ENCODE measurements around the gene MME.

MME gene

DNA sequence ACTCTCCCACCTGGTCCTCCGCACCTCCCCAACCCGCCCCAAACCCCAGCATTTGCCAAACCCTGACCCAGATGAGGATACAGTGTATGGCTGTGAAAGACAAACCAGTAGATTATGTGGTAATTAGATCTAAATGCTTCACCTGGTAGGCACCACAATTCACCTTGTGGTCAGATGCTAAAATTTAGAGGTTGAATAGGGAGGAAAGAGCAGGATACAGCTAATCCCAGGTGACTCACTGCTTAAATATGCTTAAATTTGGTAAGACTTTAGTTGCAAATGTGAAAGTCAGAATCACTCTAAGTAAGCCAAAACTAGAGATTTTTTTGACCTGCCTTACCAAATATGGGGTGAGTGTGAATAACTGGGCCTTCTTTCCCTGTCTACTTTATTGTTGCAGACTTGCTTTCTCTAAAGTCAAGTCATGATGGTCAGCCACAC is 105.5 kb downstream of the MME start:
- H3K4me1 ChIP-seq (ENCODE audit: low read length), result peaks cover 12% of the 10 kb centered on the region
- no peak overlapping the region for H3K4me2 ChIP-seq (ENCODE audit: low read length)
- no peaks in the 10 kb centered on the region for H3K79me2 ChIP-seq (ENCODE audit: low read length)
- H3K27me3 ChIP-seq (ENCODE audit: low read depth, low read length), result no peaks in the 10 kb centered on the region
- no peak overlapping the region for H2AFZ ChIP-seq (ENCODE audit: low read depth, low read length)
- H4K20me1 ChIP-seq (ENCODE audit: insufficient read depth, low read length), result no peaks in the 10 kb centered on the region
- H3K36me3 ChIP-seq (replicated peaks; ENCODE audit: low read depth, low read length), result no peaks in the 10 kb centered on the region
- H3K27ac ChIP-seq (ENCODE audit: low read length), result no peak overlapping the region
- H3K9ac ChIP-seq (ENCODE audit: low read length), result no peak overlapping the region
- no peak overlapping the region for H3K4me3 ChIP-seq (ENCODE audit: low read length)
- H3K9me3 ChIP-seq (ENCODE audit: insufficient read depth, low read length), result no peaks in the 10 kb centered on the region
- TF ChIP-seq, protein P1, sequence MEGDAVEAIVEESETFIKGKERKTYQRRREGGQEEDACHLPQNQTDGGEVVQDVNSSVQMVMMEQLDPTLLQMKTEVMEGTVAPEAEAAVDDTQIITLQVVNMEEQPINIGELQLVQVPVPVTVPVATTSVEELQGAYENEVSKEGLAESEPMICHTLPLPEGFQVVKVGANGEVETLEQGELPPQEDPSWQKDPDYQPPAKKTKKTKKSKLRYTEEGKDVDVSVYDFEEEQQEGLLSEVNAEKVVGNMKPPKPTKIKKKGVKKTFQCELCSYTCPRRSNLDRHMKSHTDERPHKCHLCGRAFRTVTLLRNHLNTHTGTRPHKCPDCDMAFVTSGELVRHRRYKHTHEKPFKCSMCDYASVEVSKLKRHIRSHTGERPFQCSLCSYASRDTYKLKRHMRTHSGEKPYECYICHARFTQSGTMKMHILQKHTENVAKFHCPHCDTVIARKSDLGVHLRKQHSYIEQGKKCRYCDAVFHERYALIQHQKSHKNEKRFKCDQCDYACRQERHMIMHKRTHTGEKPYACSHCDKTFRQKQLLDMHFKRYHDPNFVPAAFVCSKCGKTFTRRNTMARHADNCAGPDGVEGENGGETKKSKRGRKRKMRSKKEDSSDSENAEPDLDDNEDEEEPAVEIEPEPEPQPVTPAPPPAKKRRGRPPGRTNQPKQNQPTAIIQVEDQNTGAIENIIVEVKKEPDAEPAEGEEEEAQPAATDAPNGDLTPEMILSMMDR (IDR thresholded peaks at IDR 0.05; ENCODE audit: low read depth, low read length), result no peak
- TF ChIP-seq EZH2phosphoT487 (IDR thresholded peaks at IDR 0.05; ENCODE audit: low read depth), result no peak

DNA sequence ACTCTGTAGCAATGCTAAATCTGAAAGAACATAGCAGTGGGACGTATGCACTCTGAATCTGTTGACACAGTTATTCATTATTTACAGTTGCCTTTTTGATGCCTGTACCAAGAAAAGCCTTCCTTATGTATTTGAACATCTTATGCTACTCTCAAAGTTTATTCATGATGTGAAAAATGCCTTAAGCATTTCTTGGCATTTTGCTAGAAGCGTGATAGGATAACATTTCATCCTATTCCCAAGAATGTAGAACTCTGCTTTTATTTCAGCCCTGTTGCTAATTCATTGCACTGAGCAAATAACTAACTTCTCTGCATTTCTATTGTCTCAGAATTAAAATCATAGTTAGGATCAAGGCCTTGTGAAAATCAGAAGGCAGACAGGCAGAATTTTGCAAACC is 107.9 kb downstream of the MME start:
- Histone ChIP-seq H3K9ac (ENCODE audit: low read length) (no peak overlapping the region), H2AFZ (ENCODE audit: low read depth, low read length) (no peak overlapping the region), H4K20me1 (ENCODE audit: insufficient read depth, low read length) (no peaks in the 10 kb centered on the region), H3K9me3 (ENCODE audit: insufficient read depth, low read length) (no peaks in the 10 kb centered on the region), H3K27ac (ENCODE audit: low read length) (no peak overlapping the region), H3K79me2 (ENCODE audit: low read length) (no peaks in the 10 kb centered on the region), H3K27me3 (ENCODE audit: low read depth, low read length) (no peaks in the 10 kb centered on the region), H3K4me2 (ENCODE audit: low read length) (no peak overlapping the region), H3K4me1 (ENCODE audit: low read length) (peaks cover 14% of the 10 kb centered on the region), H3K4me3 (ENCODE audit: low read length) (no peak overlapping the region), H3K36me3 (replicated peaks; ENCODE audit: low read depth, low read length) (no peaks in the 10 kb centered on the region)
- TF ChIP-seq, protein P1 (IDR thresholded peaks at IDR 0.05; ENCODE audit: low read depth, low read length), result no peak
- TF ChIP-seq EZH2phosphoT487 (IDR thresholded peaks at IDR 0.05; ENCODE audit: low read depth), result no peak

DNA sequence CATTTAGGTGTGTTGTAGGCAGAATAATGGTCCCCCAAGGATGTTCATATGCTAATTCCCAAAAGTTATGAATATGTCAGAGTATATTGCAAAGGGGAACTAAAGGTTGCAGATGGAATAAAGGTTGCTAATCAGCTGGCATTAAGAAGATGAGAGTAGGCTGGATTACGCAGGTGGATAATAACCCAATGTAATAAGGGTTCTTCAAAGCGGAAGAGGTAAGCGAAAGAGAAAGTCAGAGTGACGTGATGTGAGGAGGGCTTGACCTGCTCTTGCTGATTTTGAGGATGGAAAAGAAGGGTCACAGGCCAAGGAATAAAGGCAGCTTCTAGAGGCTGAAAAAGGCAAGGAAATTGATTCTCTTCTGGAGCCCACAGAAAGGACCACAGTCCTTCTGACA is 109.4 kb downstream of the MME start:
- no peak overlapping the region; the same call in 1 of the 2 replicates for H2AFZ ChIP-seq (ENCODE audit: low read depth, low read length)
- H4K20me1 ChIP-seq (ENCODE audit: insufficient read depth, low read length), result no peaks in the 10 kb centered on the region
- no peak overlapping the region for H3K9ac ChIP-seq (ENCODE audit: low read length)
- peak overlapping the region; percentile 44; the same call in 1 of the 2 replicates for H3K4me3 ChIP-seq (ENCODE audit: low read length)
- peak overlapping the region; percentile 36 for H3K4me2 ChIP-seq (ENCODE audit: low read length)
- H3K27me3 ChIP-seq (ENCODE audit: low read depth, low read length), result no peaks in the 10 kb centered on the region
- H3K36me3 ChIP-seq (replicated peaks; ENCODE audit: low read depth, low read length), result no peaks in the 10 kb centered on the region
- H3K9me3 ChIP-seq (ENCODE audit: insufficient read depth, low read length), result no peaks in the 10 kb centered on the region
- H3K27ac ChIP-seq (ENCODE audit: low read length), result no peak overlapping the region
- H3K4me1 ChIP-seq (ENCODE audit: low read length), result peaks cover 4% of the 10 kb centered on the region
- no peaks in the 10 kb centered on the region for H3K79me2 ChIP-seq (ENCODE audit: low read length)
- TF ChIP-seq EZH2phosphoT487 (IDR thresholded peaks at IDR 0.05; ENCODE audit: low read depth), result no peak
- TF ChIP-seq, protein P1 (IDR thresholded peaks at IDR 0.05; ENCODE audit: low read depth, low read length), result no peak

DNA sequence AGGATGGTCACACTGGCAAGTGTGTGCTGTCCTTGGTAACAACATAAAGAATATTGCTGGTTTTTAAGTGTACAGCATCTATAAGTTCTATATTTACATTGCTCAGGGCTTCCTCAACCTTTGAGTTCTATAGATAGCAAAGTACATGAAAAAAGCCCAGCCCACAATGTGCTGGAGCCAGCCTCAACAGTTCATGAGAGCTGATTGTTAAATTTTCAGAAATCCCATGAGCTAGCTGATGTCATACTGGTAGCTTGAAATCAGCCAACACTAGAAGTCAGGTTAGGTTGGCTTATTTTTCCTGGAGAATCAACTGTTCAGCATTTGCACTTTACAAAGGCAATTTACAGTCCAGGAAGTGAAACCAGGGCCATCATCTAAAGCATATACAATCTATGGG is 110.6 kb downstream of the MME start:
- H3K79me2 ChIP-seq (ENCODE audit: low read length), result no peaks in the 10 kb centered on the region
- H4K20me1 ChIP-seq (ENCODE audit: insufficient read depth, low read length), result no peaks in the 10 kb centered on the region
- H3K4me3 ChIP-seq (ENCODE audit: low read length), result no peak overlapping the region
- no peak overlapping the region for H3K4me2 ChIP-seq (ENCODE audit: low read length)
- H3K36me3 ChIP-seq (replicated peaks; ENCODE audit: low read depth, low read length), result no peaks in the 10 kb centered on the region
- TF ChIP-seq, protein P1 (IDR thresholded peaks at IDR 0.05; ENCODE audit: low read depth, low read length), result no peak
- no peak for TF ChIP-seq EZH2phosphoT487 (IDR thresholded peaks at IDR 0.05; ENCODE audit: low read depth)
- no peak overlapping the region for H3K9ac ChIP-seq (ENCODE audit: low read length)
- no peak overlapping the region for H2AFZ ChIP-seq (ENCODE audit: low read depth, low read length)
- 0 out of 2 replicates have a peak, but pooled peaks cover 2% of the 10 kb centered on the region for H3K4me1 ChIP-seq (ENCODE audit: low read length)
- H3K9me3 ChIP-seq (ENCODE audit: insufficient read depth, low read length), result no peaks in the 10 kb centered on the region
- H3K27ac ChIP-seq (ENCODE audit: low read length), result no peak overlapping the region
- H3K27me3 ChIP-seq (ENCODE audit: low read depth, low read length), result no peaks in the 10 kb centered on the region
